NCI-H82 treated with DMSO at 0.1 percent for 48 hours (cell line): Measurements from ENCODE around the gene SLC36A3.
"Not testable (repeated sequence)": the region's sequence is repeated elsewhere in the genome, so short reads cannot be mapped to it uniquely, and the experiment has no call there.

ENCODE experiments used
- DNase-seq: peaks from one replicate; lab custom pipeline; 2025; ENCODE audit not compliant: unreplicated experiment; lab: John Stamatoyannopoulos, UW

SLC36A3 gene

DNA sequence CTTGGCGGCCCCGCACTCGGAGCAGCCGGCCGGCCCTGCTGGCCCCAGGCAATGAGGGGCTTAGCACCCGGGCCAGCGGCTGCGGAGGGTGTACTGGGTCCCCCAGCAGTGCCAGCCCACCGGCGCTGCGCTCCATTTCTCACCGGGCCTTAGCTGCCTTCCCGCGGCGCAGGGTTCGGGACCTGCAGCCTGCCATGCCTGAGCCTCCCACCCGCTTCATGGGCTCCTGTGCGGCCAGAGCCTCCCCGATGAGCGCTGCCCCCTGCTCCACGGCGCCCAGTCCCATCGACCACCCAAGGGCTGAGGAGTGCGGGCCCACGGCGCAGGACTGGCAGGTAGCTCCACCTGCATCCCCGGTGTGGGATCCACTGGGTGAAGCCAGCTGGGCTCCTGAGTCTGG, 5.7 kb upstream of the SLC36A3 start:
- DNase-seq = not testable (repeated sequence)

DNA sequence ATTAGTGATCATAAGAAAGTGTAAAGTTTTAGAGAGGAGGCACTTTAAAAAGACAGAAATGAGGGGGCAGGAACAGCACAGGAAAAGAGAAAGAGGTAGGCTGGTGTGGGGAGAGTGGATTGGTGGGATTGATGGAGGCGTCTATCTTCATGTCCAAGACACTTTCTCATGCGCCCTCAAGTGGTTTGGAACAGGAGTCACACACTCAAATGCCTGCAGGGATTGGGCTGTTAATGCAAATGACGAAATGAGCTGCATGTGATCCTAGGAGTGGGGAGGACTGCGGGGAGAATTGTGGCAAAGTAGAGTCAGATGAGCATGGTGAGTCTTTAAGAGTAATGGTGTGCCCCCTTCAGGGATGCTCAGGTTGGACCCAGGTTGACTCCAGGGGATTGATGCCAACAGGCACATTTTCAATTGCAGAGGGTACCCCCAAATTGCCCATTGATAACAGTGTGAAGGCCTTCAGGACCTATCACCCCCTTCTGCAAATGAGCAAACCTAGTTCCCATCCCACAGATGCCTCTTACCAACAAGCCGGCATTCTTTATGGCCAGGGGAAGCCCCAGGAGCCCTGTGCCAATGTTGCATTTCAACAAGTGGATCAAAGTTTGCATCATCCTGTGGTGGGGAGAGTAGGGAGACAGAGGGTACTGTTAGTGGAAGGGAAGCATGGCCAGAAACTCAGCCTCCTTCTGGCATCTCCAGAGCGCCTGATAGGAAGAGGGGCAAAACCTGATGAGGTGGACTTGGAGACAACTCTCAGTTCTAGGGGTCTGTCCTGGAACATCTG, 5.3 kb downstream of the SLC36A3 start:
- peak; percentile 61 for DNase-seq

DNA sequence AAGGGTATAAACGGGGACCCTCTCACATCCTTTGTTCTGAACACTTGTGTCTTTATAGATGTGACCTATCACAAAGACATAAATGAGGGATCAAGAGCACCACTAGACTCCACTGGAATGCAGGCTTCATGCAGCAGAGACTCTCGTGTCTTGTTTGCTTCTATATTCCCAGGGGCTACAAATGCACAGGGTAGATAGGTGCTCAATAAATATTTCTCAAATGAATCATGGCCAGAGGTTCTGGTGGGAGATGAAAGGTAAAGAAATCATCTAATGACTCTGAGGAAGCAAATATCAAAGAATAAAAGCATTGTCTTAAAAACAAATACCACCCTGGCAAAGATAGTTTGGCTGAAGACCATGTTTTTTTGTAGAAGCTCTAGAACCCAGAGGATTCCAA, 6.6 kb downstream of the SLC36A3 start:
- no peak for DNase-seq

DNA sequence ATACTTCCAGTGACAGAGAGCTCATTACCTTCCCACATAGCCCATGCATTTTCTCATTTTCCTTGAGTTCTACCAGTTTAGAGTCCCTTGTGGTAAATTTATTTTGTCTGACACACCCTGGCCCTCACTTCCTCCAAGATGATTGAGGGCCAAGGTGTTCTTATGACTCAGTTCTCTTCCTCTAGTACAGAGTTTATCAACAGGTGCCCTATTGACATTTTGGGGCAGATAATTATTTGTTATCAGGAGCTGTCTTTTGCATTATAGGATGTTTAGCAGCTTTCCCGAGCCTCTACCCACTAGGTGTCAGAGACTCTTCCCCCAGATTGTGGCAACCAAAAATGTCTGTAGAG, 7.1 kb downstream of the SLC36A3 start:
- DNase-seq = no peak

DNA sequence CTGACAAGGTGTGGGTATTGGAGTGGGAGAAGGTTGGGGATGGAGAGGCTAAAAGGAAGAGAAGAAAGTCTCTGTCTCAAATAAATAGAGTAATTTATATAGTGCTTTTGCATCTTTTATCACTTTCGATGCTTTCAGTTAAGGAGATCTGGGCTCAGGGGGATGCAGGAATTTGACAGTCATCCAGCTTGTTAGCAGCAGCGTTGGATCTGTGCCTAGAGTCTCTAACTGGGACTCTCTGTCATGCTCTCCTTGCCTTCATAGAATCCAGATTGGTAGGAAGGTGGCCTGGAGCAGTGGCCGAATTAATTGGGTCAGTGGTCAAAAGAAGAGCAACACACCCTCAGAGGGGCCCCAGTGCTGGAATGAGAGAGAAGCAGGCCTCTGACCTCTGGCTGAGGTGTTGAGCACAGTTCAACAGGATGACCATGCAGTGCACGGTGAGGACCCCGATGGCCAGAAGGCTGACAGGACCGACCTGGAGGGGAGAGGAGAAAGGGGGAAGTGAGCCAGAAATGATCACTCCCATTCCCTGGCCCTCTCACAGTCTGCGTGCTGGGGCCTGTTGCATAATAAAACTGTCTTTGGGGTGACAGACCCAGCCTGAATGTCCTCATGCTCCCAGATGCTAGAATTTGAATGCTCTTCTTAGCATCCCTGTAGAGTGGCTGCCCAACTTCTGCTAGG, 7.6 kb downstream of the SLC36A3 start:
- no peak for DNase-seq

DNA sequence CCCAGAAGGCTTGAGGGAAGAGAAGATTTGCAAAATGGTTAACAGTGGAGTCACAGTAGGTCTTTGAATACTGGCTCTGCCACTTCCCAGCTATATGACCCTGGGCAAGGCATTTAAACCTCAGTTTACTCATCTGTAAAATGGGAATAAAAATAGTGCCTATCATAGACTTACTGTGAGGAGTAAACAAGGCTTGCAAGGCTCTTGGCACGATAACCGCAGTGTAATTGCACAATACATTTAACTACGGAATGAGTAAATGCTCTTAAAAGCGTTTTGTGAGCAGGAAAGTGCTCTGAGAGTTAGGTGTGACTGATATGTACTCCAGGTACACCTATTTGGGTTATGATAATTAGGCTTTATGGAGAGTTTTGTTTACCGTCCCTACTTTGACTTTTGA, 8.4 kb downstream of the SLC36A3 start:
- no peak for DNase-seq

DNA sequence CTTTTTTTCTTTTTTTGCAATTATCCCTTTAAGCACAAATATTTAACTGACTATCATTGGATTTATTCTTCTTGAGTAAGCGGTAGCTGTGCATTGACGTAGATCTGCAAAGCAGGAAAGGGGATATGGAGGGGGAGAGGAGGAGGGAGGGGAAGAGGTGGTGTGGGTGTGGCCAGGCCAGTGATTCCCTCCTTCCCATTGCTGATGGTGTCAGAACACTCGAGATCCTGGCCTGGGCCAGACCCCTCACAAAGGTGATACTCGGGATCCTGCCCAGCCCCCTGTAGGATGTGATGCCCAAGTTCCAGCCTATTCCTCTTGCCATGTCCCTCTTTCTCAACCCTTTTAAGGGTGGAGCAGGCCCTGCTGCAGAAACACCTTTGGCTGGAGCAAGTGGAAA, 9.9 kb downstream of the SLC36A3 start:
- DNase-seq = no peak

DNA sequence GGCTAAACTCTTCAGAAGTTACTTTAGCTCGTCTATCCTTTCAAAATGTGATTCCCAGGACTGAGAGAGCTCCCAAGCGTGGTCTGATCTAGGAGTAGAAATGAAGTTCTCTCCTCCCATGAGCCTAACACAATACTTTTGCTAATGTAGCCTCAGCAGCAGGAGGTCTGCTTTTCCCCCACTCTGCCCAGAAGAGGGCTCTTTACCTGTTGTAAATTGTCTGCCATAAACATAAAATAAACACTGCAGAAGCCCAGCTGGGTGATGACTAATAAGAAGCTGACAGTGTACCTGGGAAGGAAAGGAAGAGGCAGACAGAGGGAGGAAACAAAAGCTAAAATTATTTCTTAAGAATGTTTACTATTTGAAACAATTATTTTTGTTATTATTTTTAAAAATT, 15.4 kb downstream of the SLC36A3 start:
- no peak for DNase-seq

DNA sequence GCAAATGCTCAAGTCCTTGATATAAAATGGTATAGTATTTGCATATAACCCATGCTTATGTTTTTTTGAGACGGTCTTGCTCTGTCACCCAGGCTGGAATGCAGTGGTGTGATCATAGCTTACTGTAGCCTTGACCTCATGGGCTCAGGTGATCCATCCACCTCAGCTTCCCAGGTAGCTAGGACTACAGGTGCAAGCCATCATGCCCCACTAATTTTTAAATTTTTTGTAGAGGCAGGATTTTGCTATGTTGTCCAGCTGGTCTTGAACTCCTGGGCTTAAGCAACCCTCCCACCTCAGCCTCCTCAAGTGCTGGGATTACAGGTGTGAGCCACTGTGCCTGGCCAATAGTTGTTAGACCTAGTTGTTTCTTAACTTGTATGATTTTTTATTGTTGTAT, 17.3 kb downstream of the SLC36A3 start:
- DNase-seq = no peak

DNA sequence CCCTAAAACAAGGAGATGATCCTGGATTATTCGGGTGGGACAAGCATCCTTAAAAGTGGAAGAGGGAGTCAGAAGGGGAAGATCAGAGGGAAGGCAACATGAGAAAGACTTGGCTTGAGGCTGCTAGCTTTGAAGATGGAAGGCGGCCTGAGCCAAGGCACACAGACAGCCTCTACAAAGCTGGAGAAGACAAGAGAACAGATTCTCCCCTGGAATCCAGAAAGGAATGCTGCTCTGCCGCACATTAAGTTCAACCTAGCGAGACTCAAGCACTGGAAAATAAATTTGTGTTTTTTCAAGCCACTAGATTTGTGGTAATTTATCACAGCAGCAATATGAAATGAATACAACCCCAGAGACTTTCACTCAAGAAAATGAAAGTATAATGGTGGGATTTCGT, 17.9 kb downstream of the SLC36A3 start:
- no peak for DNase-seq

DNA sequence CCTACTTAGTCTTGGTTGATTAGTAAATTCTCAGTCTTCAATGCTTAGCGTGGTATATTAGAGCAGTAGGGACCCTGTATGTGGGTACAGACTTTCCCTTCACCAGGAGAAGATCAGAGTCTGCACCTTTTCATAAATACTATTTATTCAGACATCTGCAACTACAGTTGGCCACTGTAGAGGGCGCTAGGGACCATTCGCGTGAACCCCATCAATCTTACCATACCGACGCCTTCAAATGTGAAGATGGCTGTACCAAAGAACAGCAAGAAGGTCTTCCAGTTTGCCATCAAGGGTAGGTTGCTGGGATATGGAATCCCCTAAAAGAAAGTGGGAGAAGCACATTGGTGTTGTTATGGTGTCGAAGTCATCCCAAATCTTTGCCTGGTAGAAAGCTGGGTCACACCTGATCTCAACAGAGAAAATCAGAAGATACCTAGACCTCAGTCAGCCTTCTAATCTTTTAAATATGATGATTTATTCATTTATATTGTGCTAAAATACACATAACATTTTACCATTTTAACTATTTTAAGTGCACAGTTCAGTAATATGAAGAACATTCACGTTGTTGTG, 19.1 kb downstream of the SLC36A3 start:
- no peak for DNase-seq

DNA sequence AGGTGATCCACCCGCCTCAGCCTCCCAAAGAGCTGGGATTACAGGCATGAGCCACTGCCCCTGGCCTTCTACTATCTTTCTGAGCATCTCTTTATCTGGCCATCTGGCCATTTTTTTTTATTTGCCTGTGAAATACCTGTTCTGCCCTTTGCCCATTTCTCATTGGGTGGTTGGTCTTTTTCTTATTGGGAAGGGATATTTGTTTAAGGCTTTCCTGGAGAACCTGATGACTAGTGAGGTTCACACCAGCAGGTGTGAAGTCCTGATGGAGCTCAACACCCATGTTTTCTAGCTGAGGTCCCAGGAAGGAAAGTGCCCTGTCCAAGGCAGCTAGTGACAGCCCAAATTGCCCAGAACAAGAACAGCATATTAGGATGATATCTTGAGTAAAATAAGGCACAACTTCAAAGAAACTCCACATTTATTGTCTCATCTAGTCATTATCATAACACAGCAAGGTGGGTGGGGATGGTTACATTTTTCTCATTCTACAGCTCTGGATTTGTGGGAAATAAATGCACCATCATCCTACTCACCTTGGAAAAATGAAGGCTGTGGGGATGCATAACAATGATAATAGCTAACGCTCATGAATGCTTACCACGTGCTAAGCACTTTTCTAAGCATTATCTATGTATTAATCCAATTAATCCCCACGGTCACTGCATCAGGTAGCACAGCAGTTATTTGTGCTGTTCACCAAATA, 20.3 kb downstream of the SLC36A3 start:
- no peak for DNase-seq

DNA sequence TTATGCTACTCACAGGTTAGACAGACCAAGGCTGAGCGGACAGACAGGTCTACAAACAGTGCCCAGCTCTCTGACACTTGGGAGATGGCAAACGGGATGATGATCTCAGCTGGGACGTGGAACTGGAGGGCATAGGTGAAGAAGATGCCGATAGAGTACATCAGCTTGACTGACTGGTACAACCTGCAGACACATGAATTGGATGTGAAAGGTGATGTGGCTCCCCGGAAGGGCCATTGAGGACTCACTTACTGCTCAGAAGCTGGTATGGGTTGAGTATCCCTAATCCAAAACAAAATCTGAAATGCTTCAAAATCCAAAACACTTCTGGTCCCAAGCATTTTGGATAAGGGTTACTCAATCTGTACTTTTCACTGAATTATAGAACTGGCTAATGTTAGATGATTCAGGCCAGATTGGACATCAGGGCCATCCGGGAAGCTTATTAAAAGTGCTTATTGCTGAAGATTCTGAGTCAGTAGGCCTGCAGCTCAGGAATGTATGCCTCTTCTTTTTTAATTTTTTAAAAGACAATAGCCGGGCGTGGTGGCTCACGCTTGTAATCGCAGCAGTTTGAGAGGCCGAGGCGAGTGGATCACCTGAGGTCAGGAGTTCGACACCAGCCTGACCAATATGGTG, 22.4 kb downstream of the SLC36A3 start:
- no peak for DNase-seq

DNA sequence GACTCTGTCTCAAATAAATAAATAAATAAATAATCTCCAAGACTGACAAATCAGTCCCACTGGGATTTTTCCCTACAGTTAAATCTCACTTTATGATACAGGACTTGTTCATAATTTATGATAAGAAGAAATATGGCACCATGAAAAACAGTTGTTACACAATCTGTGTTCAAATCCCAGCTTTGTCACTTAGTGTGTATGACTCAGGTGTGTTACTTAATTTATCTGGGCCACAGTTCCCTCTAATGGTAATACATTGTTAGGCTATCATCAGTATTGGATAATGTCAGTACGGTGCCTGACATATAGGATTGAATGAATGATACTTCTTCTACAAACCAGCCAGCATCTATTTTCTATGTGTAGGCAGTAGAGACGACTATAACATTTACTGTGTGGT, 23.1 kb downstream of the SLC36A3 start:
- no peak for DNase-seq

DNA sequence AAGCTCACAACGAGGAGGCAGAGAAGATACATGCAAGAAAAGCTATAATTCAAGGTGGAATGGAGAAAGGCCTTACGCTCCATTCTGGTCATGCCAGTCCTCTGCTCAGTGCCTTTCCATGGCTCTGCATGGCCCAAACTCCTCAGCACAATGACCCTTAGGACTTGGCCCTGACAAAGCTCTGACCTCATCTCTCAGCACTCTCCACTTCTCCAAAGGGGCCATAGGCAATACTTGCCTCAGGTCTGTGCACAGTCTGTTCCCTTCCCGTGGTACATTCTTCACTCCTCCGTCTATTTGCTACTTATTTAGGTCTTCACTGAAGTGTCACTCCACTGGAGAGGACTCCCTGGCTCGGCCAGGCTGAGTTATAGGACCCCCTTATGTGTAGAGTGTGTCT, 24.7 kb downstream of the SLC36A3 start:
- DNase-seq = no peak

DNA sequence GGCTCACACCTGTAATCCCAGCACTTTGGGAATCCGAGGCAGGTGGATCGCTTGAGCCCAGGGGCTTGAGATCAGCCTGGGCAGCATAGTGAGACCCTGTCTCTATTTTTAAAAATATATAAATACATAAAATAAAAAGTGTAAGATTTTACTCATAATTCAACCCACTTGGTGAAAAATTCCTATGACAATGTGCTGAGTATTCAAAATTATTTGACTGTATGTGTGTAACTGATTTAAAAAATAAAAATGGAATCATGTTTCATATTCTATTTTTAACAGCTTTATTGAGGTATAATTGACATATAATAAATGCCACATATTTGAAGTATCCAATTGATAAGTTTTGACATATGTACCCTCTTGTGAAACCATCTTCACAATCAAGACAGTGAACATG, 27.8 kb downstream of the SLC36A3 start:
- DNase-seq = no peak

DNA sequence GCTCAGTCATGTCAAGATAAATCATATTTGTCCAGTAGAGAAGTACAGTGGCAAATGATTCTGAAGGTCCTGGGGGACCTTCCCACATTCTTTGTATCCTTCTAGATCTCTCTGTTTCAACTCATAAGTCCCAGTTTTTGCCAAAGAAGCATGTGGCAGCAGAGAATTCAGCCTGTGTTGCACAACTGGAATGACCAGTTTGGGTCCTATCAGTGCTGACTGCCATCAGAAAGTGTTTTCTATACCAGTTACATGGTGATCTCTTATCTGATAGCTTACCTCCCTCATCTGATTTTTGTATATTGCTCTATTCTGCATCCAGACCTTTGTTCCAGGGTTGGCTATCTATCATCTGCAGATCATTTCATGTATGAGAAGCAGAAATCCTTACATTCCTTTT, 28.9 kb downstream of the SLC36A3 start:
- no peak for DNase-seq

DNA sequence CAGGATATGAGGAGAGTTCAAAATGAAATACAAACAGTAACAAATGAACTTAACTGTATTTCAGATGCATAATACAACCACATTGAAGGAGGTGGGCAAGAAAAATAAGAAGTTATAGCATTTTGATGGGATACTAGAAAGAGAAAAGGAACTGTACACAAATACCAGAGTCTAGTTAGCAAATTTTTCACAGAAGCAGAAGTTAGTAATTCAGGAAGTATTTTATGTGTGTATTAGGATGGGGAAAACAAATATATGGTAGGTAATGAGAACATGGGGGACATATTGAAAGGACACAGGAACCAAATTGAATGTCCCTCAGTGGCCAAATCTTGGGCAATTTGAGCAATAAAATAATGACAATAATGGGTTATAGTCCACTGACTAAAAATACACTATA, 32.2 kb downstream of the SLC36A3 start:
- DNase-seq = no peak

DNA sequence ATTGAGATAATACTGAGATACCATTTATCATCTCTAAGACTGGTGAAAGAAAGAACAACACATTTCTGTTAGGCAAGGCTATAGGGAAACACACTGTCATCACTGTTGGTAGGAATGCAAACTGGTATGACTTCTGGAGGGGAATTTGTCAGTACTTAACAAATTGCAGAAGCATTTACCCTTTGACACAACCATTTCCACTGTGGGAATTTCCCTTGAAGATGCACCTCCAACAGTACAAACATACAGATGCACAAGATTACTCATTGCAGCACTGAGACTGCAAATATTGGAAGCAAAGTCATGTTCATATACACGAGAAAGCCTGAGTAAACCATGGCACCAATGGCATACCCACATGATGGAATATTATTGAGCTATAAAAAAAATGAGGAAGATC, 33.0 kb downstream of the SLC36A3 start:
- DNase-seq = no peak

DNA sequence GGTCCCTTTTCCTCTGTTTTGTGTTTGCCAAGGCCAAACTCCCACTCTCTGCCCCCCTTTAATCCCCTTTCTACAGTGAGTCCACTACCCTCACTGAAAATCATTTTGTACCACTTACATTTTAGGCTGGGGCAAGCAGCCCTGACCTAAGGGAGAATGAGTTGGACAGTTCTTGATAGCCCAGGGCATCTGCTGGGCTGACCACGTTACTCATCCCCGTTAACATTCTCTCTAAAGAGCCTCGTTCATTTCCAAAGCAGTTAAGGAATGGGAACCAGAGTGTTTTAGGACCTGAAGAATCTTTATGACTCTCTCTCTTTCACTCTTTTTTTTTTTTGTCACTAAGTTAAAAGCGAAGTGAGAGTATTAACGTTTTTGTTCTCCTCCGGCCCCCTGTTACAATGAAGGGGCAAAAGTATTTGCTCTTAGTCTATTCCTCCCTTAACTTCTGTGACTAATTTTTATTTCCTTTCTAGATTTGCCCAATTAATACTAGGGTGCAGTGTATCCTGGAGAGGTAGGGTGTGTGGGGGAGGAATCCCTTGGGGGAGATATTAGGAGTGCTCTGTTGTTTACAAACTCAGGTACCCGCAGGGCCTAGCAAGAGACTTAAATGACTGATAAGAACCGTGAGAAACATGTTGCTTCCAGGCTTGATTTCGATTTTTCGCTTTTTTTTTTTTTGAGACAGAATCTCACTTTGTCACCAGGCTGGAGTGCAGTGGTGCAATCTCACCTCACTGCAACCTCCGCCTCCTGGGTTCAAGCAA, 35.9 kb downstream of the SLC36A3 start:
- DNase-seq = no peak

DNA sequence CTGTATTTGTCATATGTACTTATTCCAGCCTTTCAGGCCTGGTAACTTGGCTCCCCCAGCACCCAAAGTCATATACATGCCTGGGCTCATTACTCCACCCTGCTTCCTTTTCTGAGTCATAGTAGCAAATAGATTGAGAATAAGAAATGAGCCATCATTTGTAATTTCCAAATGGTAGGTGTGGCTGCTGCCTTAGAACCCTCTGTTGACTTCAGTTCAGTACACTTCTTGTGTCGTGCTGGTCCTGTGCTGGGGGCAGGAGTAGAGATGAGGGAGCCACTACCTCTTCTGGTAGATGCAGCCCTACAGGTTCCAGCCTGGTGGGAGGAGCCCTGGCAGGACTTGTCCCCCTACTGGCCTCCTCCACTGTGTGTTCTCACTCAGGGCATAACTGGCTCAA, 39.5 kb downstream of the SLC36A3 start:
- DNase-seq = no peak
